OCI-LY1 (cell line): ENCODE measurements around the gene VTCN1.

Experiments
- CTCF ChIP-seq: fragments of 200-600 bp; sonication (generic), shearing (Covaris generic); IDR thresholded peaks from 2 replicates; pipeline ENCODE4 v1.5.1; 2017; ENCODE audit warnings: mild to moderate bottlenecking, antibody characterized with exemption, low read length, moderate library complexity, mixed read lengths
- EZH2 ChIP-seq: fragments of 200-600 bp; sonication (generic), shearing (Covaris generic); IDR thresholded peaks from 2 replicates; pipeline ENCODE4 v1.8.0; 2017; ENCODE audit warnings: borderline replicate concordance, mixed run types, mild to moderate bottlenecking, antibody characterized with exemption, low read length, moderate library complexity, mixed read lengths

GRCh38 chr1:117174851-117175250 is 35.9 kb downstream of the VTCN1 start:
- TF ChIP-seq CTCF = no peak
- TF ChIP-seq EZH2 = no peak
